WTC11 (cell line): ENCODE results near the gene GLI2. TPM values are rescaled to one million over a fixed set of nuclear protein-coding genes. Genes with fewer than 3 reads are reported as not detected.

ENCODE experiments used
- ATAC-seq: fragments of 200-7000 bp; cut with Tn5 transposase; 2 replicates; pipeline ENCODE4 v1.10.0; 2021; ENCODE audit warnings: mild to moderate bottlenecking, moderate library complexity
- CTCF ChIA-PET: fragments of 300-600 bp; sonication (Branson Sonifier 250); formaldehyde crosslinking; loops from one replicate; lab custom pipeline; 2021; ENCODE audit warnings: antibody characterized with exemption; lab: Charles Lee
- POLR2A ChIA-PET: fragments of 350-600 bp; sonication (Branson Sonifier 250); formaldehyde crosslinking; loops from one replicate; lab custom pipeline; 2021; ENCODE audit warnings: antibody characterized with exemption; lab: Charles Lee
- DNase-seq: peaks from one replicate; pipeline ENCODE4 v3.0.0; 2021; ENCODE audit warnings: low spot score
- H3K27ac Mint-ChIP-seq: 2 replicates; pipeline ENCODE4 v1.8.0; 2021; ENCODE audit warnings: mixed read lengths
- H3K27me3 Mint-ChIP-seq: 2 replicates; pipeline ENCODE4 v1.8.0; 2021; ENCODE audit warnings: low read depth, mild to moderate bottlenecking, moderate library complexity, mixed read lengths
- H3K36me3 Mint-ChIP-seq: 2 replicates; pipeline ENCODE4 v1.8.0; 2021; ENCODE audit warnings: mixed read lengths
- H3K4me1 Mint-ChIP-seq: 2 replicates; pipeline ENCODE4 v1.8.0; 2022; ENCODE audit warnings: mixed read lengths
- H3K4me3 Mint-ChIP-seq: 2 replicates; pipeline ENCODE4 v1.8.0; 2021; ENCODE audit warnings: mild to moderate bottlenecking, moderate library complexity, mixed read lengths
- H3K9me3 Mint-ChIP-seq: 2 replicates; pipeline ENCODE4 v1.8.0; 2021; ENCODE audit warnings: mixed read lengths
- ATF1 ChIP-seq: sonication (generic); formaldehyde crosslinking; IDR thresholded peaks from 2 replicates; pipeline ENCODE4 v1.8.1; 2023; ENCODE audit warnings: mild to moderate bottlenecking, moderate library complexity, missing genetic modification reagents
- CREM ChIP-seq: sonication (generic); formaldehyde crosslinking; IDR thresholded peaks from 2 replicates; pipeline ENCODE4 v1.8.1; 2022; ENCODE audit warnings: mild to moderate bottlenecking, missing genetic modification reagents, moderate library complexity
- EMX1 ChIP-seq: fragments of 250-450 bp; sonication (Bioruptor Pico); IDR thresholded peaks from 2 replicates; pipeline ENCODE4 v1.8.0; 2021; ENCODE audit warnings: mild to moderate bottlenecking
- FOXP1 ChIP-seq: sonication (generic); formaldehyde crosslinking; IDR thresholded peaks from 2 replicates; pipeline ENCODE4 v1.8.0; 2022; ENCODE audit warnings: missing genetic modification reagents, mild to moderate bottlenecking, moderate library complexity, borderline replicate concordance
- HMGA2 ChIP-seq: fragments of 250-450 bp; sonication (Bioruptor Pico); IDR thresholded peaks from 2 replicates; pipeline ENCODE4 v1.4.0; 2021; ENCODE audit warnings: mild to moderate bottlenecking, moderate library complexity
- PRRX2 ChIP-seq: fragments of 250-450 bp; sonication (Bioruptor Pico); IDR thresholded peaks from 2 replicates; pipeline ENCODE4 v1.8.0; 2021; ENCODE audit warnings: mild to moderate bottlenecking
- TEAD1 ChIP-seq: sonication (generic); formaldehyde crosslinking; IDR thresholded peaks from 2 replicates; pipeline ENCODE4 v1.8.0; 2022; ENCODE audit warnings: mild to moderate bottlenecking, missing genetic modification reagents
- ZNF396 ChIP-seq: fragments of 250-450 bp; sonication (Bioruptor Pico); IDR thresholded peaks from 2 replicates; pipeline ENCODE4 v1.8.0; 2021; ENCODE audit warnings: mild to moderate bottlenecking, moderate library complexity, borderline replicate concordance
- total RNA-seq: library from RNA; stranded (reverse); gene quantifications from 3 replicates; pipeline ENCODE4 v1.2.3, GENCODE V29; 2021
- TF ChIP-seq, protein P1 (sequence below): fragments of 250-450 bp; sonication (Bioruptor Pico); IDR thresholded peaks from 2 replicates; pipeline ENCODE4 v2.1.2; 2022; ENCODE audit warnings: mild to moderate bottlenecking, moderate library complexity
- TF ChIP-seq, protein P2 (sequence below): sonication (generic); formaldehyde crosslinking; IDR thresholded peaks from 2 replicates; pipeline ENCODE4 v1.8.1; 2022; ENCODE audit warnings: mild to moderate bottlenecking, moderate library complexity, missing genetic modification reagents
- TF ChIP-seq, protein P3 (sequence below): sonication (generic); formaldehyde crosslinking; IDR thresholded peaks from 2 replicates; pipeline ENCODE4 v1.8.1; 2022; ENCODE audit warnings: low read depth, mild to moderate bottlenecking, moderate library complexity, missing genetic modification reagents, borderline replicate concordance
- TF ChIP-seq, protein P4 (sequence below): sonication (generic); formaldehyde crosslinking; conservative IDR thresholded peaks from 2 replicates; pipeline ENCODE4 v1.8.1; 2023; ENCODE audit warnings: mild to moderate bottlenecking, low read depth, missing genetic modification reagents, moderate library complexity
- TF ChIP-seq, protein P5 (sequence below): fragments of 250-450 bp; sonication (Bioruptor Pico); IDR thresholded peaks from 2 replicates; pipeline ENCODE4 v1.9.0; 2021; ENCODE audit warnings: mild to moderate bottlenecking
- TF ChIP-seq, protein P6 (sequence below): sonication (generic); formaldehyde crosslinking; IDR thresholded peaks from 2 replicates; pipeline ENCODE4 v1.8.0; 2023; ENCODE audit warnings: missing genetic modification reagents, mild to moderate bottlenecking, borderline replicate concordance
- TF ChIP-seq, protein P7 (sequence below): sonication (generic); formaldehyde crosslinking; conservative IDR thresholded peaks from 2 replicates; pipeline ENCODE4 v1.8.1; 2022; ENCODE audit warnings: mild to moderate bottlenecking, missing genetic modification reagents
- TF ChIP-seq, protein P8 (sequence below): fragments of 250-450 bp; sonication (Bioruptor Pico); IDR thresholded peaks from 2 replicates; pipeline ENCODE4 v1.8.0; 2021; ENCODE audit warnings: mild to moderate bottlenecking

The GLI2 gene
- total RNA-seq, 1 experiment from 2014 or later: 60.9 TPM

DNA sequence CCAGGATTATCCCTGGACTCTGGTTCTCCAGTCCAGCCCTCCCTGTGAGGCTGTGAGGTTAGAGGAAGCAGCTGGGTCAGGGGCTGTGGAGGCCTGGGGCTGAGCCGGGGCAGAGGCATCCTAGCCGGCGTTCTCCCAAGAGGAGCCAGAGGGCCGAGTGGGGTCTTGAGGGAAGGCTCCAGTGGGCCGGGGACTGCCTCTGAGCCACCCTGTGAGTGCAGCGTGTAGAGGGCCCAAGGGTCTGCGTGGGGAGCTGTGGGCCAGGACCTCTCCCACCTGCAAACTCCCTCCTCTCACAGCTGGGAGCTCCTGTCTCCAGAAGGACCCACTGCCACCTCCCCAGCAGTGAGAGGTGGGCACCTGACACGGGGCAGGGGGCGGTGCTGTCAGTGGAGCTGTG is 41.0 kb downstream of the GLI2 start:
- no peaks in the 10 kb centered on the region for H3K36me3 Mint-ChIP-seq
- ATAC-seq: no peak
- TF ChIP-seq TEAD1 (CRISPR knock-in tag): no peak
- TF ChIP-seq PRRX2 (CRISPR knock-in tag): no peak
- TF ChIP-seq, protein P1, sequence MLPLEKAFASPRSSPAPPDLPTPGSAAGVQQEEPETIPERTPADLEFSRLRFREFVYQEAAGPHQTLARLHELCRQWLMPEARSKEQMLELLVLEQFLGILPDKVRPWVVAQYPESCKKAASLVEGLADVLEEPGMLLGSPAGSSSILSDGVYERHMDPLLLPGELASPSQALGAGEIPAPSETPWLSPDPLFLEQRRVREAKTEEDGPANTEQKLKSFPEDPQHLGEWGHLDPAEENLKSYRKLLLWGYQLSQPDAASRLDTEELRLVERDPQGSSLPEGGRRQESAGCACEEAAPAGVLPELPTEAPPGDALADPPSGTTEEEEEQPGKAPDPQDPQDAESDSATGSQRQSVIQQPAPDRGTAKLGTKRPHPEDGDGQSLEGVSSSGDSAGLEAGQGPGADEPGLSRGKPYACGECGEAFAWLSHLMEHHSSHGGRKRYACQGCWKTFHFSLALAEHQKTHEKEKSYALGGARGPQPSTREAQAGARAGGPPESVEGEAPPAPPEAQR (CRISPR knock-in tag): no peak
- TF ChIP-seq EMX1 (CRISPR knock-in tag): no peak
- TF ChIP-seq, protein P2, sequence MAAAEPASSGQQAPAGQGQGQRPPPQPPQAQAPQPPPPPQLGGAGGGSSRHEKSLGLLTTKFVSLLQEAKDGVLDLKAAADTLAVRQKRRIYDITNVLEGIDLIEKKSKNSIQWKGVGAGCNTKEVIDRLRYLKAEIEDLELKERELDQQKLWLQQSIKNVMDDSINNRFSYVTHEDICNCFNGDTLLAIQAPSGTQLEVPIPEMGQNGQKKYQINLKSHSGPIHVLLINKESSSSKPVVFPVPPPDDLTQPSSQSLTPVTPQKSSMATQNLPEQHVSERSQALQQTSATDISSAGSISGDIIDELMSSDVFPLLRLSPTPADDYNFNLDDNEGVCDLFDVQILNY (CRISPR knock-in tag): no peak
- TF ChIP-seq FOXP1 (CRISPR knock-in tag): no peak
- TF ChIP-seq, protein P3, sequence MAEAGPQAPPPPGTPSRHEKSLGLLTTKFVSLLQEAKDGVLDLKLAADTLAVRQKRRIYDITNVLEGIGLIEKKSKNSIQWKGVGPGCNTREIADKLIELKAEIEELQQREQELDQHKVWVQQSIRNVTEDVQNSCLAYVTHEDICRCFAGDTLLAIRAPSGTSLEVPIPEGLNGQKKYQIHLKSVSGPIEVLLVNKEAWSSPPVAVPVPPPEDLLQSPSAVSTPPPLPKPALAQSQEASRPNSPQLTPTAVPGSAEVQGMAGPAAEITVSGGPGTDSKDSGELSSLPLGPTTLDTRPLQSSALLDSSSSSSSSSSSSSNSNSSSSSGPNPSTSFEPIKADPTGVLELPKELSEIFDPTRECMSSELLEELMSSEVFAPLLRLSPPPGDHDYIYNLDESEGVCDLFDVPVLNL (CRISPR knock-in tag): no peak
- TF ChIP-seq ZNF396 (CRISPR knock-in tag): no peak
- no peak for TF ChIP-seq CREM (CRISPR knock-in tag)
- TF ChIP-seq, protein P4, sequence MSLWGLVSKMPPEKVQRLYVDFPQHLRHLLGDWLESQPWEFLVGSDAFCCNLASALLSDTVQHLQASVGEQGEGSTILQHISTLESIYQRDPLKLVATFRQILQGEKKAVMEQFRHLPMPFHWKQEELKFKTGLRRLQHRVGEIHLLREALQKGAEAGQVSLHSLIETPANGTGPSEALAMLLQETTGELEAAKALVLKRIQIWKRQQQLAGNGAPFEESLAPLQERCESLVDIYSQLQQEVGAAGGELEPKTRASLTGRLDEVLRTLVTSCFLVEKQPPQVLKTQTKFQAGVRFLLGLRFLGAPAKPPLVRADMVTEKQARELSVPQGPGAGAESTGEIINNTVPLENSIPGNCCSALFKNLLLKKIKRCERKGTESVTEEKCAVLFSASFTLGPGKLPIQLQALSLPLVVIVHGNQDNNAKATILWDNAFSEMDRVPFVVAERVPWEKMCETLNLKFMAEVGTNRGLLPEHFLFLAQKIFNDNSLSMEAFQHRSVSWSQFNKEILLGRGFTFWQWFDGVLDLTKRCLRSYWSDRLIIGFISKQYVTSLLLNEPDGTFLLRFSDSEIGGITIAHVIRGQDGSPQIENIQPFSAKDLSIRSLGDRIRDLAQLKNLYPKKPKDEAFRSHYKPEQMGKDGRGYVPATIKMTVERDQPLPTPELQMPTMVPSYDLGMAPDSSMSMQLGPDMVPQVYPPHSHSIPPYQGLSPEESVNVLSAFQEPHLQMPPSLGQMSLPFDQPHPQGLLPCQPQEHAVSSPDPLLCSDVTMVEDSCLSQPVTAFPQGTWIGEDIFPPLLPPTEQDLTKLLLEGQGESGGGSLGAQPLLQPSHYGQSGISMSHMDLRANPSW (CRISPR knock-in tag): no peak
- TF ChIP-seq, protein P5, sequence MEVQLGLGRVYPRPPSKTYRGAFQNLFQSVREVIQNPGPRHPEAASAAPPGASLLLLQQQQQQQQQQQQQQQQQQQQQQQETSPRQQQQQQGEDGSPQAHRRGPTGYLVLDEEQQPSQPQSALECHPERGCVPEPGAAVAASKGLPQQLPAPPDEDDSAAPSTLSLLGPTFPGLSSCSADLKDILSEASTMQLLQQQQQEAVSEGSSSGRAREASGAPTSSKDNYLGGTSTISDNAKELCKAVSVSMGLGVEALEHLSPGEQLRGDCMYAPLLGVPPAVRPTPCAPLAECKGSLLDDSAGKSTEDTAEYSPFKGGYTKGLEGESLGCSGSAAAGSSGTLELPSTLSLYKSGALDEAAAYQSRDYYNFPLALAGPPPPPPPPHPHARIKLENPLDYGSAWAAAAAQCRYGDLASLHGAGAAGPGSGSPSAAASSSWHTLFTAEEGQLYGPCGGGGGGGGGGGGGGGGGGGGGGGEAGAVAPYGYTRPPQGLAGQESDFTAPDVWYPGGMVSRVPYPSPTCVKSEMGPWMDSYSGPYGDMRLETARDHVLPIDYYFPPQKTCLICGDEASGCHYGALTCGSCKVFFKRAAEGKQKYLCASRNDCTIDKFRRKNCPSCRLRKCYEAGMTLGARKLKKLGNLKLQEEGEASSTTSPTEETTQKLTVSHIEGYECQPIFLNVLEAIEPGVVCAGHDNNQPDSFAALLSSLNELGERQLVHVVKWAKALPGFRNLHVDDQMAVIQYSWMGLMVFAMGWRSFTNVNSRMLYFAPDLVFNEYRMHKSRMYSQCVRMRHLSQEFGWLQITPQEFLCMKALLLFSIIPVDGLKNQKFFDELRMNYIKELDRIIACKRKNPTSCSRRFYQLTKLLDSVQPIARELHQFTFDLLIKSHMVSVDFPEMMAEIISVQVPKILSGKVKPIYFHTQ (CRISPR knock-in tag): no peak
- TF ChIP-seq, protein P6, sequence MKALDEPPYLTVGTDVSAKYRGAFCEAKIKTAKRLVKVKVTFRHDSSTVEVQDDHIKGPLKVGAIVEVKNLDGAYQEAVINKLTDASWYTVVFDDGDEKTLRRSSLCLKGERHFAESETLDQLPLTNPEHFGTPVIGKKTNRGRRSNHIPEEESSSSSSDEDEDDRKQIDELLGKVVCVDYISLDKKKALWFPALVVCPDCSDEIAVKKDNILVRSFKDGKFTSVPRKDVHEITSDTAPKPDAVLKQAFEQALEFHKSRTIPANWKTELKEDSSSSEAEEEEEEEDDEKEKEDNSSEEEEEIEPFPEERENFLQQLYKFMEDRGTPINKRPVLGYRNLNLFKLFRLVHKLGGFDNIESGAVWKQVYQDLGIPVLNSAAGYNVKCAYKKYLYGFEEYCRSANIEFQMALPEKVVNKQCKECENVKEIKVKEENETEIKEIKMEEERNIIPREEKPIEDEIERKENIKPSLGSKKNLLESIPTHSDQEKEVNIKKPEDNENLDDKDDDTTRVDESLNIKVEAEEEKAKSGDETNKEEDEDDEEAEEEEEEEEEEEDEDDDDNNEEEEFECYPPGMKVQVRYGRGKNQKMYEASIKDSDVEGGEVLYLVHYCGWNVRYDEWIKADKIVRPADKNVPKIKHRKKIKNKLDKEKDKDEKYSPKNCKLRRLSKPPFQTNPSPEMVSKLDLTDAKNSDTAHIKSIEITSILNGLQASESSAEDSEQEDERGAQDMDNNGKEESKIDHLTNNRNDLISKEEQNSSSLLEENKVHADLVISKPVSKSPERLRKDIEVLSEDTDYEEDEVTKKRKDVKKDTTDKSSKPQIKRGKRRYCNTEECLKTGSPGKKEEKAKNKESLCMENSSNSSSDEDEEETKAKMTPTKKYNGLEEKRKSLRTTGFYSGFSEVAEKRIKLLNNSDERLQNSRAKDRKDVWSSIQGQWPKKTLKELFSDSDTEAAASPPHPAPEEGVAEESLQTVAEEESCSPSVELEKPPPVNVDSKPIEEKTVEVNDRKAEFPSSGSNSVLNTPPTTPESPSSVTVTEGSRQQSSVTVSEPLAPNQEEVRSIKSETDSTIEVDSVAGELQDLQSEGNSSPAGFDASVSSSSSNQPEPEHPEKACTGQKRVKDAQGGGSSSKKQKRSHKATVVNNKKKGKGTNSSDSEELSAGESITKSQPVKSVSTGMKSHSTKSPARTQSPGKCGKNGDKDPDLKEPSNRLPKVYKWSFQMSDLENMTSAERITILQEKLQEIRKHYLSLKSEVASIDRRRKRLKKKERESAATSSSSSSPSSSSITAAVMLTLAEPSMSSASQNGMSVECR (CRISPR knock-in tag): no peak
- TF ChIP-seq, protein P7, sequence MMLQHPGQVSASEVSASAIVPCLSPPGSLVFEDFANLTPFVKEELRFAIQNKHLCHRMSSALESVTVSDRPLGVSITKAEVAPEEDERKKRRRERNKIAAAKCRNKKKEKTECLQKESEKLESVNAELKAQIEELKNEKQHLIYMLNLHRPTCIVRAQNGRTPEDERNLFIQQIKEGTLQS (CRISPR knock-in tag): no peak
- TF ChIP-seq HMGA2 (CRISPR knock-in tag): no peak
- TF ChIP-seq ATF1 (CRISPR knock-in tag): no peak
- TF ChIP-seq, protein P8, sequence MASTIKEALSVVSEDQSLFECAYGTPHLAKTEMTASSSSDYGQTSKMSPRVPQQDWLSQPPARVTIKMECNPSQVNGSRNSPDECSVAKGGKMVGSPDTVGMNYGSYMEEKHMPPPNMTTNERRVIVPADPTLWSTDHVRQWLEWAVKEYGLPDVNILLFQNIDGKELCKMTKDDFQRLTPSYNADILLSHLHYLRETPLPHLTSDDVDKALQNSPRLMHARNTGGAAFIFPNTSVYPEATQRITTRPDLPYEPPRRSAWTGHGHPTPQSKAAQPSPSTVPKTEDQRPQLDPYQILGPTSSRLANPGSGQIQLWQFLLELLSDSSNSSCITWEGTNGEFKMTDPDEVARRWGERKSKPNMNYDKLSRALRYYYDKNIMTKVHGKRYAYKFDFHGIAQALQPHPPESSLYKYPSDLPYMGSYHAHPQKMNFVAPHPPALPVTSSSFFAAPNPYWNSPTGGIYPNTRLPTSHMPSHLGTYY: no peak
- POLR2A ChIA-PET: no interaction called here
- no peak overlapping the region for H3K4me3 Mint-ChIP-seq
- H3K4me1 Mint-ChIP-seq: peaks cover 38% of the 10 kb centered on the region
- H3K27ac Mint-ChIP-seq: no peak overlapping the region
- no peaks in the 10 kb centered on the region for H3K27me3 Mint-ChIP-seq
- DNase-seq: no peak
- CTCF ChIA-PET: no interaction called here
- H3K9me3 Mint-ChIP-seq: no peaks in the 10 kb centered on the region
